HEK293T (cell line): ENCODE measurements around the gene LRMDA.

Source experiments
- CTCF ChIA-PET: fragments of 350-600 bp; formaldehyde crosslinking; extraction: SDS; loops from one replicate; lab custom pipeline; 2021; ENCODE audit warnings: antibody characterized with exemption, inconsistent platforms; lab: Yijun Ruan, JAX
- POLR2A ChIA-PET: fragments of 350-600 bp; formaldehyde crosslinking; extraction: SDS; loops from one replicate; lab custom pipeline; 2020; ENCODE audit warnings: antibody characterized with exemption, inconsistent platforms; lab: Yijun Ruan, JAX
- DNase-seq: peaks from one replicate; pipeline ENCODE4 v3.0.0; 2012; ENCODE audit warnings: mixed read lengths; ENCODE audit errors: extremely low spot score
- ARNT ChIP-seq: fragments of 450-650 bp; IDR thresholded peaks from 2 replicates; pipeline ENCODE4 v1.6.1; 2017; ENCODE audit warnings: mild to moderate bottlenecking
- BHLHE40 ChIP-seq: fragments of 450-650 bp; IDR thresholded peaks from 2 replicates; pipeline ENCODE4 v1.6.1; 2016; ENCODE audit warnings: mild to moderate bottlenecking, moderate library complexity, borderline replicate concordance
- CTBP1 ChIP-seq: fragments of 450-650 bp; IDR thresholded peaks from 2 replicates; pipeline ENCODE4 v1.6.1; 2016; ENCODE audit warnings: borderline replicate concordance
- ELF4 ChIP-seq: fragments of 450-650 bp; IDR thresholded peaks from 2 replicates; pipeline ENCODE4 v1.6.1; 2017; ENCODE audit warnings: antibody characterized with exemption
- FOXA1 ChIP-seq: fragments of 450-650 bp; IDR thresholded peaks from 2 replicates; pipeline ENCODE4 v1.6.1; 2016; ENCODE audit warnings: mild to moderate bottlenecking
- FOXK2 ChIP-seq: fragments of 450-650 bp; IDR thresholded peaks from 2 replicates; pipeline ENCODE4 v1.6.1; 2016; ENCODE audit warnings: mild to moderate bottlenecking
- FOXM1 ChIP-seq: fragments of 450-650 bp; IDR thresholded peaks from 2 replicates; pipeline ENCODE4 v1.6.1; 2017; ENCODE audit warnings: mild to moderate bottlenecking, borderline replicate concordance
- HDGF ChIP-seq: fragments of 450-650 bp; IDR thresholded peaks from 2 replicates; pipeline ENCODE4 v1.6.1; 2017; ENCODE audit warnings: antibody characterized with exemption, borderline replicate concordance
- L3MBTL2 ChIP-seq: fragments of 450-650 bp; conservative IDR thresholded peaks from 2 replicates; pipeline ENCODE4 v1.6.1; 2016; ENCODE audit warnings: mild to moderate bottlenecking
- LEF1 ChIP-seq: fragments of 450-650 bp; IDR thresholded peaks from 2 replicates; pipeline ENCODE4 v1.6.1; 2017; ENCODE audit warnings: mild to moderate bottlenecking, borderline replicate concordance
- NFRKB ChIP-seq: fragments of 450-650 bp; IDR thresholded peaks from 2 replicates; pipeline ENCODE4 v1.6.1; 2016; ENCODE audit warnings: mild to moderate bottlenecking, moderate library complexity
- SP1 ChIP-seq: fragments of 450-650 bp; IDR thresholded peaks from 2 replicates; pipeline ENCODE4 v1.6.1; 2017
- SUZ12 ChIP-seq: fragments of 450-650 bp; IDR thresholded peaks from 2 replicates; pipeline ENCODE4 v1.6.1; 2016; ENCODE audit warnings: mild to moderate bottlenecking
- TARDBP ChIP-seq: fragments of 450-650 bp; IDR thresholded peaks from 2 replicates; pipeline ENCODE4 v1.6.1; 2016
- ZNF384 ChIP-seq: fragments of 450-650 bp; IDR thresholded peaks from 2 replicates; pipeline ENCODE4 v1.6.1; 2016
- TF ChIP-seq, protein P1 (sequence below): fragments of 450-650 bp; IDR thresholded peaks from 2 replicates; pipeline ENCODE4 v1.6.1; 2016

The LRMDA gene

DNA sequence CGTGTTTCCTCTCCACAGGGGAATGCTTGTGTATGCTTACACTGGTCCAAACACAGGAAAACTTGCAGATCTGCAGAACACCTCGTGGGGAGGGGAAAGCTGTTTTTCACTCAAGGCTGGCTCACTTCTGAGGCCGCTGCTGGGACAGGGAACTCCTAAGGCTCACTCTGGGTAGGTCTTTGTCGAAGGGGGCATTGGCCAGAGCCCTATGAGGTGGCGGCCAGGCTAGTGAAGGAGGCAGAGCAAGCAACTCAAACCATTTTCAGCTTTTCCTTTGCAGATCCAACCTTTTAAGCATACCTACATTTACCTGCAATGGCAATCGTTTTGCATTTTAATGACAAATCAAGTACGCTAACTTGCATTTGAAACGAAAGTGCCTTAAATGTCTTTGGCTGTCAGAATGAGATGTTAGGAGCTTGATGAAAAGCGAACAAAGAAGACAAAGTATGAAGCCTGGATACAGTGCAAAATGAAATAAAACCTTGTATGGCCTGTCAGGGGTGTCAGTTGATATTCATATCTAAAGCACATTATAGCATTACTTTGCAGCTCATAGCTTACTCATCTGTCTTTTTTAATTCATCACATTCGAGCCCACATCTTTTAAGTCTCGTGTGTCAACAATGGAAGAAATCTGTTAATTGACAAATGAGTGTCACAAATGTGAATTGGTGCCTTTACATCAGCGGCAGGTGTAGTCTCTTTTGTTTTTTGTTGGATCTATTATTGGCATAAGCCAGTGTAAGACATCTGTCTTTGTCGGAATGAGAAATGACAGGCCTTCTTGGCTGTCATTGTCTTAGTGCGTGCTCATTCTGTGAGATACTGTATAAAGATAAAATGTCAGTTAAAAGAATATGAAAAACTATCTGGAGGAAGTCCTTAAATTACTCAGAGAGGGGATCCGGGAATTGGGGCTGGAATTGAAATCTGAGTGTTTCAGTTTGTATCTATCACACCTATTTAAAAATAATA, 30.5 kb downstream of the LRMDA start:
- ChIA-PET CTCF (no interaction called here), POLR2A (interaction anchor here (1.1 to 1.4 kb wide), 3 partner anchors 55 to 166 kb away, joined by 3 read pairs; no protein-coding TSS in a partner anchor)
- DNase-seq = no peak
- TF ChIP-seq SP1 (no peak), HDGF (no peak), ZNF384 (no peak), LEF1 (no peak), TARDBP (no peak), BHLHE40 (no peak), FOXM1 (no peak), ELF4 (no peak), CTBP1 (no peak)

DNA sequence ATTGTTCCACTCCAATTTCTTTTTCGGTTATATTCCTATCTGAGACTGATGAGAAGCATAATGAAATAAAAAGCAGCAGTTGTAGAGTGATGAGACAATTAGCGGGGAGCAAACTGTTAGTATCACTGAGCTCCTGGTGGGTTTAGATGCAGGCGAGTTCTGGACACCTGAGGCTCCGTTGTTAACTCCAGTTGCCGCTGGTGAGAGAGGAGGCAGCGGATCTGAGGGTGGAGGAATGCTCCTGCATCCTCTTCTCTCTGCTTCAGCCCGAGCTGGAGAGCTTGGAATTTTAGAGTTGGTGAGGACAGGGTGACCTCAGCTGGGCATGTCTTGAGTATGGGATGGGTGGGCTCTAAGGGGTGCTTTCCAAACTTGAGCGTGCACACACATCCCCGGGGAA, 31.4 kb downstream of the LRMDA start:
- ChIA-PET CTCF (no interaction called here), POLR2A (interaction anchor here (1.1 to 1.4 kb wide), 2 partner anchors 56 to 167 kb away, joined by 3 read pairs; no protein-coding TSS in a partner anchor)
- no peak for DNase-seq
- no peak for TF ChIP-seq BHLHE40
- TF ChIP-seq ARNT = no peak
- no peak for TF ChIP-seq SP1
- no peak for TF ChIP-seq HDGF
- TF ChIP-seq NFRKB = no peak
- TF ChIP-seq LEF1 = no peak
- no peak for TF ChIP-seq FOXA1
- no peak for TF ChIP-seq FOXM1
- TF ChIP-seq L3MBTL2 = no peak
- no peak for TF ChIP-seq FOXK2
- TF ChIP-seq CTBP1 = no peak
- no peak for TF ChIP-seq SUZ12
- TF ChIP-seq ZNF384 = no peak
- no peak for TF ChIP-seq TARDBP
- no peak for TF ChIP-seq ELF4

GRCh38 chr10:75464478-75465449, 33.3 kb downstream of the LRMDA start:
- CTCF ChIA-PET = no interaction called here
- DNase-seq = no peak
- POLR2A ChIA-PET = interaction anchor here (0.6 kb wide), 1 partner anchor 16 kb away, joined by 3 read pairs; no protein-coding TSS in a partner anchor
- TF ChIP-seq FOXM1 (no peak), CTBP1 (no peak), FOXA1 (no peak), LEF1 (no peak), BHLHE40 (no peak), SP1 (no peak), ZNF384 (no peak), TARDBP (no peak), FOXK2 (no peak), NFRKB (no peak), ELF4 (no peak), SUZ12 (no peak), ARNT (no peak), HDGF (no peak), L3MBTL2 (no peak)
- TF ChIP-seq, protein P1, sequence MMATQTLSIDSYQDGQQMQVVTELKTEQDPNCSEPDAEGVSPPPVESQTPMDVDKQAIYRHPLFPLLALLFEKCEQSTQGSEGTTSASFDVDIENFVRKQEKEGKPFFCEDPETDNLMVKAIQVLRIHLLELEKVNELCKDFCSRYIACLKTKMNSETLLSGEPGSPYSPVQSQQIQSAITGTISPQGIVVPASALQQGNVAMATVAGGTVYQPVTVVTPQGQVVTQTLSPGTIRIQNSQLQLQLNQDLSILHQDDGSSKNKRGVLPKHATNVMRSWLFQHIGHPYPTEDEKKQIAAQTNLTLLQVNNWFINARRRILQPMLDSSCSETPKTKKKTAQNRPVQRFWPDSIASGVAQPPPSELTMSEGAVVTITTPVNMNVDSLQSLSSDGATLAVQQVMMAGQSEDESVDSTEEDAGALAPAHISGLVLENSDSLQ = no peak

DNA sequence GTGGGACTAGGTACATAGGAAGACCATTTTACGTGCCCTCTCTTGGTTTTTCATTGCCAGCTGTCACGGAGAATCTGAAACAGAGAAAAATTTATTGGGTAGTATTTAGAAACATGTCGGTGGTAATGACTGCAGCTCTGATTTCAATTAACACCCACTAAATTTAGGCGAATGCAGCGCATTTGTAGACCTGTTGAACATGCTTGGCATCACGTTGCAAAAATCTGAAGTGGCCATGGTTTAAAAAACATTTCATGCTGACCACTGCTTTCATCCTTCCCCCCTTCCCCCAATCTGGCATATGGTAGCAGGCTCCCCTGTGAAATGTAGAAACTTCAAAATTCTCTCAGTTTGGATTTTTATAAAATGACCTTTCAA, 34.0 kb downstream of the LRMDA start:
- TF ChIP-seq L3MBTL2 (no peak), BHLHE40 (no peak), SP1 (no peak), CTBP1 (no peak)
- no peak for DNase-seq
- ChIA-PET CTCF (no interaction called here), POLR2A (no interaction called here)

GRCh38 chr10:75466001-75466400, 34.6 kb downstream of the LRMDA start:
- TF ChIP-seq SUZ12 = no peak
- no peak for TF ChIP-seq FOXA1
- TF ChIP-seq SP1 = no peak
- TF ChIP-seq BHLHE40 = no peak
- TF ChIP-seq ZNF384 = no peak
- TF ChIP-seq TARDBP = no peak
- TF ChIP-seq L3MBTL2 = no peak
- no peak for TF ChIP-seq FOXK2
- TF ChIP-seq ELF4 = no peak
- no peak for TF ChIP-seq CTBP1
- TF ChIP-seq, protein P1 = no peak
- no peak for TF ChIP-seq ARNT
- no peak for TF ChIP-seq LEF1
- no peak for TF ChIP-seq NFRKB
- TF ChIP-seq FOXM1 = no peak
- no peak for TF ChIP-seq HDGF
- POLR2A ChIA-PET = interaction anchor here (0.7 kb wide), 1 partner anchor 107 kb away, joined by 3 read pairs; no protein-coding TSS in a partner anchor
- CTCF ChIA-PET = no interaction called here
- DNase-seq = no peak

DNA sequence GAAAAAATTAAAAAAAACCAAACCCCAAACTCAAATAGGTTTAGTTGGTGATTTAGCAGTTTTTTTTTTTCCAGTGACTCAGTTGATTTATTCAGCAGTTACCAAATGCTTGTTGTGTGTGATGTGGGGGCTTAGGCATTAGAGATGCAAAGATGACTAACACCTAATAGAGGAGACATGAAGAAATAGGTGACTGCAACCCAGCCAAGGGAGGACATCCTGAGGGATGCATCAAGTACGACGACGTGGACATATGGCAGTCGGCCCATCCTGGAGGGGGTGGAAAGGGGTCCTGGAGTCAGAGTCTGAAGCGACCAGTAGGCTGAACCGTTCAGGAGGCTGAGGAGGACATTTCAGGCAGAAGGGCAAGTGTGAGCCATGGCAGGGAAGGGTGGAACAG, 35.5 kb downstream of the LRMDA start:
- TF ChIP-seq ZNF384 = no peak
- TF ChIP-seq ARNT = no peak
- TF ChIP-seq BHLHE40 = no peak
- TF ChIP-seq ELF4 = no peak
- no peak for TF ChIP-seq HDGF
- TF ChIP-seq CTBP1 = no peak
- TF ChIP-seq FOXA1 = no peak
- TF ChIP-seq L3MBTL2 = no peak
- no peak for TF ChIP-seq TARDBP
- no peak for TF ChIP-seq FOXM1
- TF ChIP-seq SUZ12 = no peak
- no peak for TF ChIP-seq LEF1
- TF ChIP-seq FOXK2 = no peak
- TF ChIP-seq, protein P1 = no peak
- TF ChIP-seq NFRKB = no peak
- no peak for TF ChIP-seq SP1
- no peak for DNase-seq
- ChIA-PET POLR2A (interaction anchor here (0.7 kb wide), 1 partner anchor 107 kb away, joined by 3 read pairs; no protein-coding TSS in a partner anchor), CTCF (no interaction called here)
